GM21786 (cell line): ENCODE results near the gene SLC25A1.
"Not testable (repeated sequence)": the region's sequence is repeated elsewhere in the genome, so short reads cannot be mapped to it uniquely, and the experiment has no call there.

Source experiments
- ATAC-seq: cut with Tn5 transposase; IDR thresholded peaks from one replicate; pipeline ENCODE4 v1.9.1; 2021; ENCODE audit not compliant: unreplicated experiment

The SLC25A1 gene

GRCh38 chr22:19206287-19206686, 27.8 kb upstream of the SLC25A1 start:
- no peak for ATAC-seq

GRCh38 chr22:19204640-19205039, 26.1 kb upstream of the SLC25A1 start:
- no peak for ATAC-seq

- ATAC-seq, result no peak
Observed at GRCh38 chr22:19203834-19204233, 25.3 kb upstream of the SLC25A1 start.

- not testable (repeated sequence) for ATAC-seq
Observed at GRCh38 chr22:19202799-19203186, 24.3 kb upstream of the SLC25A1 start.

GRCh38 chr22:19201869-19202798, 23.6 kb upstream of the SLC25A1 start:
- no peak for ATAC-seq

GRCh38 chr22:19201130-19201868, 22.8 kb upstream of the SLC25A1 start:
- ATAC-seq, result no peak

GRCh38 chr22:19199479-19199878, 20.9 kb upstream of the SLC25A1 start:
- no peak for ATAC-seq

GRCh38 chr22:19197997-19198865, 19.7 kb upstream of the SLC25A1 start:
- ATAC-seq, result no peak

- no peak for ATAC-seq
Observed at GRCh38 chr22:19196841-19197612, 18.5 kb upstream of the SLC25A1 start.

- no peak for ATAC-seq
Observed at GRCh38 chr22:19195796-19196731, 17.5 kb upstream of the SLC25A1 start.

GRCh38 chr22:19194766-19195536, 16.4 kb upstream of the SLC25A1 start:
- ATAC-seq, result no peak

- ATAC-seq, result no peak
Observed at GRCh38 chr22:19193879-19194278, 15.3 kb upstream of the SLC25A1 start.

- no peak for ATAC-seq
Observed at GRCh38 chr22:19187716-19188563, 9.4 kb upstream of the SLC25A1 start.

GRCh38 chr22:19184276-19184997, 5.9 kb upstream of the SLC25A1 start:
- no peak for ATAC-seq

- ATAC-seq, result no peak
Observed at GRCh38 chr22:19183216-19183615, 4.7 kb upstream of the SLC25A1 start.

- ATAC-seq, result no peak
Observed at GRCh38 chr22:19182472-19183157, 4.1 kb upstream of the SLC25A1 start.
